A549 (cell line): ENCODE results near the gene AFG3L2. TPM values are rescaled to one million over a fixed set of nuclear protein-coding genes. Genes with fewer than 3 reads are reported as not detected.

Source experiments
- ATAC-seq, 2 experiments: fragments of 200-7000 bp in 1 of 2; fragments of >200 bp in 1 of 2; cut with Nextera tagmentation in 1 of 2; cut with Tn5 transposase in 1 of 2; 3 replicates each; pipeline versions ENCODE4 v1.8.0 to v1.9.1; 2018 to 2020; ENCODE audit warnings: mild to moderate bottlenecking in 1 of 2, moderate library complexity in 1 of 2
- CTCF ChIA-PET: fragments of 300-600 bp; sonication (Branson Sonifier 250); formaldehyde crosslinking; extraction: SDS; loops from one replicate; lab custom pipeline; 2021; ENCODE audit warnings: antibody characterized with exemption, inconsistent platforms; lab: Yijun Ruan, JAX
- POLR2A ChIA-PET: fragments of 350-600 bp; formaldehyde crosslinking; extraction: SDS; loops from one replicate; lab custom pipeline; 2021; ENCODE audit warnings: antibody characterized with exemption, inconsistent platforms; lab: Yijun Ruan, JAX
- DNase-seq, 2 experiments: peaks; one replicate each; pipeline versions ENCODE4 v3.0.0 to v3.0.0-alpha.2; 2011 to 2016; ENCODE audit warnings: low read depth in 1 of 2, low spot score in 1 of 2
- FAIRE-seq: peaks from 2 replicates; lab custom pipeline; 2011; peaks lifted over from hg19 to GRCh38; lab: Jason Lieb, UNC
- H3K27ac ChIP-seq, 2 experiments: fragments of >200 bp; sonication (Bioruptor Twin); formaldehyde crosslinking; 3 replicates each; pipeline ENCODE4 v1.5.1; 2016 to 2017
- H3K4me1 ChIP-seq: fragments of >200 bp; sonication (Bioruptor Twin); formaldehyde crosslinking; 3 replicates; pipeline ENCODE4 v1.6.1; 2016
- H3K4me2 ChIP-seq: fragments of >200 bp; sonication (Bioruptor Twin); formaldehyde crosslinking; 3 replicates; pipeline ENCODE4 v1.6.1; 2016
- H3K4me3 ChIP-seq: fragments of >200 bp; sonication (Bioruptor Twin); formaldehyde crosslinking; 3 replicates; pipeline ENCODE4 v1.5.1; 2016
- H3K9me3 ChIP-seq: fragments of >200 bp; sonication (Bioruptor Twin); formaldehyde crosslinking; 3 replicates; pipeline ENCODE4 v1.6.1; 2016
- CBX8 ChIP-seq: fragments of 200-600 bp; sonication (generic); IDR thresholded peaks from 2 replicates; pipeline ENCODE4 v1.6.1; 2016
- CEBPB ChIP-seq, 2 experiments: fragments of >200 bp in 1 of 2; sonication (Bioruptor Twin) in 1 of 2; formaldehyde crosslinking in 1 of 2; IDR thresholded peaks; 2 replicates each; pipeline ENCODE4 v1.6.1; 2012 to 2016
- CHD2 ChIP-seq: fragments of 150-350 bp; IDR thresholded peaks from 2 replicates; pipeline ENCODE4 v1.6.1; 2014; ENCODE audit warnings: low read length; ENCODE audit not compliant: partially characterized antibody
- CHD4 ChIP-seq: fragments of 200-600 bp; sonication (generic); IDR thresholded peaks from 2 replicates; pipeline ENCODE4 v1.6.1; 2016; ENCODE audit warnings: antibody characterized with exemption, mild to moderate bottlenecking, borderline replicate concordance
- E2F6 ChIP-seq: IDR thresholded peaks from 2 replicates; pipeline ENCODE4 v1.6.1; 2012; ENCODE audit warnings: low read depth, borderline replicate concordance
- ELK1 ChIP-seq: fragments of 150-350 bp; IDR thresholded peaks from 2 replicates; pipeline ENCODE4 v1.6.1; 2014; ENCODE audit warnings: low read depth, mild to moderate bottlenecking, low read length
- FOXS1 ChIP-seq: fragments of 250-450 bp; sonication (Bioruptor Pico); IDR thresholded peaks from 2 replicates; pipeline ENCODE4 v1.5.0; 2020; ENCODE audit warnings: mild to moderate bottlenecking, moderate library complexity
- HMGXB4 ChIP-seq: fragments of 250-450 bp; sonication (Bioruptor Pico); IDR thresholded peaks from 2 replicates; pipeline ENCODE4 v1.5.0; 2021; ENCODE audit warnings: mild to moderate bottlenecking, moderate library complexity, borderline replicate concordance
- HOXA7 ChIP-seq: fragments of 250-450 bp; sonication (Bioruptor Pico); IDR thresholded peaks from 2 replicates; pipeline ENCODE4 v1.5.0; 2020; ENCODE audit warnings: mild to moderate bottlenecking, moderate library complexity
- HOXB5 ChIP-seq: fragments of 250-450 bp; sonication (Bioruptor Pico); IDR thresholded peaks from 2 replicates; pipeline ENCODE4 v1.5.0; 2020; ENCODE audit warnings: mild to moderate bottlenecking, moderate library complexity
- MAX ChIP-seq: IDR thresholded peaks from 2 replicates; pipeline ENCODE4 v1.6.1; 2012
- MYC ChIP-seq: IDR thresholded peaks from 2 replicates; pipeline ENCODE4 v1.6.1; 2012; ENCODE audit warnings: mild to moderate bottlenecking, inconsistent platforms, low read length, improper control_type of control experiment, borderline replicate concordance
- PHF8 ChIP-seq: fragments of 200-600 bp; sonication (generic); IDR thresholded peaks from 2 replicates; pipeline ENCODE4 v1.6.1; 2016; ENCODE audit warnings: low read depth, mild to moderate bottlenecking, antibody characterized with exemption, moderate library complexity, borderline replicate concordance
- POLR2AphosphoS2 ChIP-seq: conservative IDR thresholded peaks from 2 replicates; pipeline ENCODE4 v1.6.1; 2012; ENCODE audit warnings: low read length, improper control_type of control experiment, inconsistent platforms
- RNF2 ChIP-seq: fragments of 200-600 bp; sonication (generic); IDR thresholded peaks from 2 replicates; pipeline ENCODE4 v1.6.1; 2016; ENCODE audit warnings: low read depth, mild to moderate bottlenecking, antibody characterized with exemption, moderate library complexity, borderline replicate concordance
- SMC3 ChIP-seq: fragments of >200 bp; sonication (Bioruptor Twin); formaldehyde crosslinking; IDR thresholded peaks from 3 replicates; pipeline ENCODE4 v1.6.1; 2018; ENCODE audit warnings: inconsistent platforms
- TFCP2L1 ChIP-seq: fragments of 250-450 bp; sonication (Bioruptor Pico); IDR thresholded peaks from 2 replicates; pipeline ENCODE4 v1.5.0; 2021; ENCODE audit warnings: mild to moderate bottlenecking
- ZFP36 ChIP-seq: fragments of 450-650 bp; IDR thresholded peaks from 2 replicates; pipeline ENCODE4 v1.6.1; 2014; ENCODE audit warnings: borderline replicate concordance; ENCODE audit not compliant: partially characterized antibody
- ZNF302 ChIP-seq: fragments of 250-450 bp; sonication (Bioruptor Pico); IDR thresholded peaks from 2 replicates; pipeline ENCODE4 v1.9.0; 2021; ENCODE audit warnings: inconsistent platforms, mild to moderate bottlenecking, moderate library complexity
- WGBS: methylation state at CpG from one replicate; pipeline ENCODE4 v1.1.6; 2017; ENCODE audit errors: missing lambda C conversion rate; 5-methylcytosine and 5-hydroxymethylcytosine counted together
- polyA plus RNA-seq, 4 experiments: library from polyadenylated mRNA; depleted of rRNA in 3 of 4; stranded (reverse); fragments of >200 nt; fragmentation: RNase III in 1 of 4; extraction: RNeasy Plus Mini Kit Qiagen cat#74134 plus additional on column Dnase treatment in 1 of 4; gene quantifications; 2 replicates in 3 of 4; 3 replicates in 1 of 4; pipeline ENCODE4 v1.2.3, GENCODE V29; 2011 to 2017
- TF ChIP-seq, protein P1 (sequence below): fragments of 450-650 bp; IDR thresholded peaks from 2 replicates; pipeline ENCODE4 v1.6.1; 2014; ENCODE audit warnings: antibody characterized with exemption

Gene AFG3L2
- polyA plus RNA-seq, 2 of the 4 experiments (the other 2 are of a cell fraction) = 33.7 to 56.4 TPM

GRCh38 chr18:12291690-12292089, 85.3 kb downstream of the AFG3L2 start:
- 82% methylated on average over 12 of the region's 14 CpGs for WGBS
- CTCF ChIA-PET = interaction anchor here (1.0 to 2.0 kb wide), 2 partner anchors 11 to 20 kb away, joined by 3 to 5 read pairs; no protein-coding TSS in a partner anchor

DNA sequence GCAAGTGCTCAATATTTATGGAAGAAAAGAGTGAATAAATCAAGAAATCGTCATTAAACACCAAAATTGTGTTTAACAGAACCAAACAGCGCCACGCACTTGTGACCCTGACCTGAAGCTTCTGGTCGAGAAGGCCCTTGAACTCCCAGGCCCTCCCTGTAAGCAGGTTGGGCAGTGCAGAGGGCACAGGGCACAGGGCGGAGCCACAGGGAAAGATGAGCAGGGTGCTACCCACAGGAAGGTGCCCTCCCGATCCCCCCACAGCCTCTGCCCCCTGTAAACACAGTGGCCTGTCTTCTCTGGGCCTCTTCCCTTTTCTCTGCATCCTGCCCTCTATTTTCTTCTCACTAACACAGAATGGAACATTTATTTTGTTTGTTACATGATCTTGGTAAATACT, 85.9 kb downstream of the AFG3L2 start:
- ChIA-PET POLR2A (no interaction called here), CTCF (interaction anchor here (1.0 to 2.0 kb wide), 2 partner anchors 12 to 19 kb away, joined by 3 to 5 read pairs; no protein-coding TSS in a partner anchor)
- FAIRE-seq = no peak
- no peak for DNase-seq
- no peak overlapping the region for H3K4me3 ChIP-seq
- no peak for ATAC-seq
- WGBS = 60% methylated on average over 6 of the region's 6 CpGs
- no peaks in the 10 kb centered on the region for H3K9me3 ChIP-seq
- no peak overlapping the region for H3K27ac ChIP-seq
- TF ChIP-seq HMGXB4 (CRISPR knock-in tag) (no peak), POLR2AphosphoS2 (no peak)
- no peak overlapping the region for H3K4me2 ChIP-seq
- peaks cover 7% of the 10 kb centered on the region; the same call in 2 of the 3 replicates for H3K4me1 ChIP-seq

More at GRCh38 chr18:12291690-12292089, 85.3 kb downstream of the AFG3L2 start:
- POLR2A ChIA-PET = no interaction called here
- Histone ChIP-seq H3K4me3 (no peak overlapping the region), H3K27ac (no peak overlapping the region), H3K4me1 (peaks cover 7% of the 10 kb centered on the region; the same call in 2 of the 3 replicates), H3K9me3 (no peaks in the 10 kb centered on the region), H3K4me2 (no peak overlapping the region)
- FAIRE-seq (no peak), DNase-seq (no peak)
- TF ChIP-seq POLR2AphosphoS2 (no peak), E2F6 (no peak), FOXS1 (CRISPR knock-in tag) (no peak), SMC3 (no peak), ELK1 (no peak), ZNF302 (CRISPR knock-in tag) (no peak), ZFP36 (no peak), CHD2 (no peak), PHF8 (no peak), MAX (no peak)
- TF ChIP-seq, protein P1, sequence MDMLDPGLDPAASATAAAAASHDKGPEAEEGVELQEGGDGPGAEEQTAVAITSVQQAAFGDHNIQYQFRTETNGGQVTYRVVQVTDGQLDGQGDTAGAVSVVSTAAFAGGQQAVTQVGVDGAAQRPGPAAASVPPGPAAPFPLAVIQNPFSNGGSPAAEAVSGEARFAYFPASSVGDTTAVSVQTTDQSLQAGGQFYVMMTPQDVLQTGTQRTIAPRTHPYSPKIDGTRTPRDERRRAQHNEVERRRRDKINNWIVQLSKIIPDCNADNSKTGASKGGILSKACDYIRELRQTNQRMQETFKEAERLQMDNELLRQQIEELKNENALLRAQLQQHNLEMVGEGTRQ = no peak
- TF ChIP-seq, all 56 proteins: peak for 0
- ATAC-seq = no peak

DNA sequence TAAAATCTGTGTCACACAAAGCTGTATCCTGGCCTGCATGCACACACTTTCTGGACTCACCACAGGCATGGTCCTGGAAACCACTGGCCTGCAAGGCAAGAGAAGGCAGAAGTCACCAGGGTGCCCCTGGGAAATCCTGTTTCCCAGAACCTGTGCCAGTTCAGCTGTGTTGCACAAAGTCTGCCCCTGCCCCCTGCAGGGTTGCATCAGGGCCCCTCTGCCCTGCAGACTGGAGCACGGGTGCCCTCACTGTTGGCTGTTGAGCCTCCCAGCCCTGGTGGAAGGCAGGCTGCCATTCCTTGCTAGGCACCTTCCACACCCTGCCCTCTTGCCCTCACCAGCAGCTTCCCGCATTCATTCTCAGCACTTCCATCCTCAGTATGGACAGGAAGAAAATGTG, 86.9 kb downstream of the AFG3L2 start:
- H3K27ac ChIP-seq = no peak overlapping the region
- no peak for FAIRE-seq
- WGBS = 92% methylated on average over 1 of the region's 2 CpGs
- DNase-seq = no peak
- CTCF ChIA-PET = interaction anchor here (1.1 to 1.3 kb wide), 2 partner anchors 12 to 15 kb away, joined by 4 read pairs; no protein-coding TSS in a partner anchor
- H3K4me2 ChIP-seq = no peak overlapping the region
- no peaks in the 10 kb centered on the region for H3K9me3 ChIP-seq
- TF ChIP-seq HOXB5 (CRISPR knock-in tag) (no peak), RNF2 (no peak), HOXA7 (no peak), CHD4 (no peak), CBX8 (no peak), ZFP36 (no peak), TFCP2L1 (CRISPR knock-in tag) (no peak), MYC (no peak), CEBPB (IDR thresholded peaks at IDR 0.05) (no peak)
- H3K4me1 ChIP-seq = peaks cover 7% of the 10 kb centered on the region; the same call in 2 of the 3 replicates
- ATAC-seq = no peak
- no peak overlapping the region for H3K4me3 ChIP-seq
- POLR2A ChIA-PET = no interaction called here
